Fibroblast of pulmonary artery (primary cell): ENCODE measurements around the gene HOMER2.
A peak's percentile ranks its signal among the peaks of the same experiment; 100 is the strongest.

Experiments
- DNase-seq: peaks from one replicate; pipeline ENCODE4 v3.0.0-alpha.2; 2010; ENCODE audit warnings: low read depth
- H3K4me3 ChIP-seq: replicated peaks from 2 replicates; pipeline ENCODE4 v1.5.1; 2011; ENCODE audit warnings: low read depth, mild to moderate bottlenecking, control low read depth, low read length, moderate library complexity
- TF ChIP-seq, protein P1 (sequence below): IDR thresholded peaks from 2 replicates; pipeline ENCODE4 v1.5.1; 2011; ENCODE audit warnings: mild to moderate bottlenecking, control low read depth, low read length, inconsistent platforms; ENCODE audit errors: missing control alignments

HOMER2 gene

DNA sequence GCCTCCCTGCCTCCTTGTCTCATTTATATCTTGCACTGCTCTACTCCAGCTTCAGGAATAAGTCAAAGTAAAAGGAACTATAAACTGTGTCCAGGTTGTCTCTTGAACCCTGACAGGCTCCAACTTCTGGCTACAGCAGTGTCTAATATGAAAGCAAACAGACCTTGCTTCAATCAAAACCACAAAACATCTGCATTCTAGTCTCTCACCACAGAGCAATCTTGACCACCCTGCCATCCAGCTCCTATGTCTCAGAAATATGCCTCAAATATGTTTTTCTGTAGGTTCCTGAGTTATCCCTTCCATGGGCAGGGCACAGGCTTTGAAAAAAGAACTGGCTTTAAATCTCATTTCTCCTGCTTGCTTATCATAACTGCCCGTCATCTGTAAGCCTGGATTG, 20.5 kb upstream of the HOMER2 start:
- TF ChIP-seq, protein P1, sequence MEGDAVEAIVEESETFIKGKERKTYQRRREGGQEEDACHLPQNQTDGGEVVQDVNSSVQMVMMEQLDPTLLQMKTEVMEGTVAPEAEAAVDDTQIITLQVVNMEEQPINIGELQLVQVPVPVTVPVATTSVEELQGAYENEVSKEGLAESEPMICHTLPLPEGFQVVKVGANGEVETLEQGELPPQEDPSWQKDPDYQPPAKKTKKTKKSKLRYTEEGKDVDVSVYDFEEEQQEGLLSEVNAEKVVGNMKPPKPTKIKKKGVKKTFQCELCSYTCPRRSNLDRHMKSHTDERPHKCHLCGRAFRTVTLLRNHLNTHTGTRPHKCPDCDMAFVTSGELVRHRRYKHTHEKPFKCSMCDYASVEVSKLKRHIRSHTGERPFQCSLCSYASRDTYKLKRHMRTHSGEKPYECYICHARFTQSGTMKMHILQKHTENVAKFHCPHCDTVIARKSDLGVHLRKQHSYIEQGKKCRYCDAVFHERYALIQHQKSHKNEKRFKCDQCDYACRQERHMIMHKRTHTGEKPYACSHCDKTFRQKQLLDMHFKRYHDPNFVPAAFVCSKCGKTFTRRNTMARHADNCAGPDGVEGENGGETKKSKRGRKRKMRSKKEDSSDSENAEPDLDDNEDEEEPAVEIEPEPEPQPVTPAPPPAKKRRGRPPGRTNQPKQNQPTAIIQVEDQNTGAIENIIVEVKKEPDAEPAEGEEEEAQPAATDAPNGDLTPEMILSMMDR = no peak
- H3K4me3 ChIP-seq = no peak overlapping the region
- DNase-seq = no peak

DNA sequence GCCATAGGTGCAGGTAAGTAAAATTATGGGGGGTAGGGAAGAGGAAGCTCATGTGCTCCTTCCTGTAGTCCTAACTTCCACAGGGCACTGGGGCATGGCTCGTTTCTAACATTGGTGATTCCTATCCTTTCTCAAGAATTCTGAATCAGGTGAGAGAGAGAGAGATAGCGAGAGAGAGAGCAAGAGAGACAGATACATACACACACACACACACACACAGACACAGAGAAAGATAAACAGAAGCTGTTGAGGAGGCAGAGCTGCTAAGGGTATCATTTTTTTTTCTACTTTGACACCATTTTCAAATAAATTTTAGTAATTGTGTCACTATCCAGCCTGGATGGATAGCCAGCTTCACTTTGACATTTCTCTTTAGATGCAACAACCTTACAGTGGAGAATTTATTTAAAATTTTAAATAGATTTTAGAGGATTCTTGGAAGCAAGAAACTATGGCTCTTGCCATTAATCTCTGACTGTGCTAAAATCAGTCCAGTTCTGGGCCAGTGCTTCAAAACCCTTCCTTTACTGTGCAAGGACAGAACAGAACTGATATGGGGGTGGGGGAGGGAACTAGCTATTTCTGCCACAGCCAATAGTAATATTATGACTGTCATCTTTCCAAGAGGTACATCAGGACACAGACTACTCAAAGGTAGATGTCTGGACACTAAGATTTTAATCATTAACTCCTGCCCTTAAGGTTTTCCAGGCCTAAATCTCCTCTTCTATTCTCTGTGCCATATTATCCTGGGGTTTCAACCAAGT, 18.9 kb upstream of the HOMER2 start:
- no peak overlapping the region for H3K4me3 ChIP-seq
- TF ChIP-seq, protein P1 = no peak
- no peak for DNase-seq

DNA sequence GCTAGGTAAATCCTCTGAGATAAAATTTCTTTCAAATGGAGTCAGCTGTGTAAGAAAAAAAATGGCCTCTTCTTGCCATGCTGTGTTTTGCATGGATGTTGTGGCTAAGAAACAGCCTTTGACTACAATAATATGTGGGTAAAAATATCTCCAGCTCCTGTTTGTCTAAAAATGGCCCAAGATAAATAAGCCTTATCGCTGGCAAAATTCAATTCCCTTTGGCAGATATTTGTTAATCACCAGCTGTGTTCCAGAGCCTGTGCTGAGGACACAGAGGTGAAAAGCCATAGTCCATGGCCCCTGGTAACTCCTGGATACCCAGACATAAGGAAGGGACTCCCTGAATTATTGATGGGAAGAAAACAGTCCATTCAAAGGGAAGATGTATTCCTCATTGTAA, 18.2 kb upstream of the HOMER2 start:
- DNase-seq = no peak
- TF ChIP-seq, protein P1 = no peak
- no peak overlapping the region for H3K4me3 ChIP-seq

DNA sequence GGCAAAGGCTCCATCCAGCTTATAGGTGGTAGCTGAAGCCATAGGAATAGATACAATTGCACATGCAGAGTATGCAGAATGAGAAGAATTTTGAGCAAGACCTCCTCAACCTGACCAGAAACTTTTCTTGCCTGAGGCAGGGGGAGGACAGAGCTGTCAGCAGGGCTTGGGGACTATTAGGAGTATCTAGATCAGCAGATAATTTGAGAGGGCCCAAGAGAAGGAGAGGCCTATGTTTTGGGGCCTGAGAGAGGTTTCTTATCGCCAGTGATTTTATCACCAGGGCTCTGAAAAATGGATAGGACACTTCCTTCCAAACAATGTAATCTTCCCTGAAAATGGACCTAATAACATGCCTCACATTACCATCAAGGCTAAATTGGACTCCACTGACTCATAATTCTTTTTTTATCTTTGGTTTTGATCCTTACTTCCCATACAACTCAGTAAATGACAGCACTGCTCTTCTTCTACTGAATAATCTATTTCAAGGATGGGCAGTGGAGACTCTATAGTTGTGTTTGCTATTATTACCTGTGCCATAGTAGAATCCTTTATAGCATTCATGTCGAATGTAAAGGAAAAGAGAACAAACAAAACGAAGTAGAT, 17.7 kb upstream of the HOMER2 start:
- DNase-seq = no peak
- TF ChIP-seq, protein P1 = no peak
- no peak overlapping the region for H3K4me3 ChIP-seq

DNA sequence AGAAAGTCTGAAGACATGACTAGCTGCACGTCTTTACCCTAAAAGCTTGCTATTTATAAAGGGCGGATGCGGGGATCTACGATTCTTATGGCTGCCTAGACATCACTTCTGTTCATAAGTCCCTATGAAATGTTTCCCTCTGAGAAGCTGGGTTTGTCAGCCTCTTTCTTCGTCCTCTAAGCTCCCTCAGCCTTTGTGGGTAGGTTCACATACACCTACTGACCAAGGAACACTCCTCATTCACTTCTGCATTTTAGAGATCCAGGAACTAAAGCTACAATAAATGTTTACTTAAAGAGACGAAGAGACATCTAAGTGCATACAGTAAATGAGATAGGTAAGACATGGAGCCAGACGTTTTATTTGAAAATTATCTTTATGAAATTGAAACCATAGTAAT, 16.8 kb upstream of the HOMER2 start:
- TF ChIP-seq, protein P1 = no peak
- no peak overlapping the region for H3K4me3 ChIP-seq
- no peak for DNase-seq

DNA sequence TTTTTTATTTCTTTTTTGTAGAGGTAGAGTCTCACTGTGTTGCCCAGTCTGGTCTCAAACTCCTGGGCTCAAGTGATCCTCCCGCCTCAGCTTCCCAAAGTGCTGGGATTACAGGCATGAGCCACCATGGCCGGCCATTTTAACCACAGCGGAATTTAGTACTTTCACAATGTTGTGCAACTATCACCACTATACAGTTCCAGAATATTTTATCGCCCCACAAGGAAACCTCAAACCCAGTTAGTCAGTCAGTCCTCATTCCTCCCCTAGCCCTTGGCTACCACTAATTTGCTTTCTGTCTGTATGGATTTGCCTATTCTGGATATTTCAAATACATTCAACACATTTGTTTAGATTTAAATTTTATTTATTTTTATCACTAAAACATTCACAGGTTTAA, 15.5 kb upstream of the HOMER2 start:
- H3K4me3 ChIP-seq = no peak overlapping the region
- DNase-seq = peak; percentile 7
- TF ChIP-seq, protein P1 = no peak

DNA sequence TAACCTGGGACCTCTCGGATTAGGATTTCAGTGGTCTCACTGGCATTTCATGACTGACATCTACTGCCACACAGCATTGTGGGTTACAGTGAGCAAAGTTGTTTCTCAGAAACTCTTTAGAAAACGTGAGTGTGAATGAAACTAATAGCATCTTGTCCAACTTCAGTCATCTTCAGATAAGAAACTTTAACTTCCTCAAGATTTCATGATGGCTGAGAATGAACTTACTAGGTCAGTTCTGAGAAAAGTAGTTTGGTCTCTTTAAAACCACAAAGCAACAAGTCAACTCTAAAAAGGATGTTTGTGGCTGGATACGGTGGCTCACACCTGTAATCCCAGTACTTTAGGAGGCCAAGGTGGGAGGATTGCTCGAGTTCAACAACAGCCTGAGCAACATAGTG, 14.2 kb upstream of the HOMER2 start:
- DNase-seq = no peak
- H3K4me3 ChIP-seq = no peak overlapping the region
- TF ChIP-seq, protein P1 = no peak
